Fibroblast of lung (primary cell): ENCODE data around the gene CD164.

Experiments
- EZH2 ChIP-seq: IDR thresholded peaks from 2 replicates; pipeline ENCODE4 v1.5.1; 2012; ENCODE audit warnings: low read length, control low read depth, mild to moderate bottlenecking; ENCODE audit errors: missing control alignments
- TF ChIP-seq, protein P1 (sequence below), 2 donors: IDR thresholded peaks in 1 of 2; conservative IDR thresholded peaks in 1 of 2; 1 replicate in 1 of 2; 2 replicates in 1 of 2; pipeline ENCODE4 v1.5.1; 2011 to 2012; ENCODE audit warnings: low read length in 2 of 2, control low read depth in 1 of 2, inconsistent platforms in 1 of 2, low read depth in 1 of 2, mild to moderate bottlenecking in 1 of 2

DNA sequence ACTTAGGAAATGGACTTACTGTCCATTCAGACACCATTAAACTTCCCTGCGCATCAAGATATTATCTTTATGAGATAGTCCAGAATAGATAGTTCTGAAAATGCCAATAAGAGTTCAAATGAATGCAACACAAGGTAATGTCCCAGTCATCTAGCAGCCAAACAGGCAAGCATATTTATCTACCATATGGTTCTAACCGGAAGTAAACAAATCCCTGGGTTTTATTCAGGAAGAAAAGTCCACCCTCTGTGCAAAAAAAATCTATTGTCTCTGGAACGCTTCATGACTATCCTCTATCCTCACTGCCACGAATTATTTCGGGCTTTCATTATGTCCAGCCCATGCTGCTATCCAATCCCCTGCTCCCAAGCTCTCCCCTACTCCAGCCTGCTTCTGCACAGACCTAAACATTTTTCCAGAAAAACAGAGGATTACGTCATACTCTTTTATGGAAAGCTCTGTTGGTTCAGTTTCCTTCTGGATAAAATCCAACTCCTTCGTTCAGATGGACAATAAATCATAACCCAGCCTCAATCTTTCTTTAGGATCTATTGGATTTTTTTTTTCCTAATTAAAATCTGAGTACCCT is 46.7 kb upstream of the CD164 start:
- TF ChIP-seq, protein P1, sequence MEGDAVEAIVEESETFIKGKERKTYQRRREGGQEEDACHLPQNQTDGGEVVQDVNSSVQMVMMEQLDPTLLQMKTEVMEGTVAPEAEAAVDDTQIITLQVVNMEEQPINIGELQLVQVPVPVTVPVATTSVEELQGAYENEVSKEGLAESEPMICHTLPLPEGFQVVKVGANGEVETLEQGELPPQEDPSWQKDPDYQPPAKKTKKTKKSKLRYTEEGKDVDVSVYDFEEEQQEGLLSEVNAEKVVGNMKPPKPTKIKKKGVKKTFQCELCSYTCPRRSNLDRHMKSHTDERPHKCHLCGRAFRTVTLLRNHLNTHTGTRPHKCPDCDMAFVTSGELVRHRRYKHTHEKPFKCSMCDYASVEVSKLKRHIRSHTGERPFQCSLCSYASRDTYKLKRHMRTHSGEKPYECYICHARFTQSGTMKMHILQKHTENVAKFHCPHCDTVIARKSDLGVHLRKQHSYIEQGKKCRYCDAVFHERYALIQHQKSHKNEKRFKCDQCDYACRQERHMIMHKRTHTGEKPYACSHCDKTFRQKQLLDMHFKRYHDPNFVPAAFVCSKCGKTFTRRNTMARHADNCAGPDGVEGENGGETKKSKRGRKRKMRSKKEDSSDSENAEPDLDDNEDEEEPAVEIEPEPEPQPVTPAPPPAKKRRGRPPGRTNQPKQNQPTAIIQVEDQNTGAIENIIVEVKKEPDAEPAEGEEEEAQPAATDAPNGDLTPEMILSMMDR (conservative IDR thresholded peaks at IDR 0.05 in 1 of 2, IDR thresholded peaks at IDR 0.05 in 1 of 2; ENCODE audit: low read depth in 1 of 2, low read length in 2 of 2): no peak
- no peak for TF ChIP-seq EZH2
